Mucosa of descending colon (tissue), 3 donors: ENCODE data around the gene ZDHHC11B. TPM values are rescaled to one million over a fixed set of nuclear protein-coding genes. Genes with fewer than 3 reads are reported as not detected.

Experiments used
- total RNA-seq, 3 donors: library from RNA; stranded (reverse); fragmentation: NEBNext Ultra II Directional in 2 of 3; extraction: Animal tissue kit (Norgen Biotek cat#: 25700) in 2 of 3; gene quantifications; one replicate each; pipeline versions ENCODE4 v1.2.1 to v1.2.4, GENCODE V29; 2021 to 2023
- donor health status: DM: no; HTN: no; CAD: no; lungs with moderate emphysema.
- donor health status: DM: no; HTN: no; CAD: no.
- donor health status: DM: no; HTN: yes; CAD: no.

Gene ZDHHC11B
- total RNA-seq, 3 donors from 2014 or later = 0.41 to 6.4 (median 4.6) TPM

Other genes starting within 250 kb of the ZDHHC11B start
- 1 to 10 TPM; 7.3 to 9.7 (median 8.8) TPM for gene CEP72, start 172.4 kb downstream of the ZDHHC11B start, total RNA-seq
- 10 to 100 TPM in 1 of 3 donors, 1 to 10 TPM in 2; 2.2 to 18.1 (median 2.2) TPM for gene TPPP, start 91.4 kb downstream of the ZDHHC11B start, total RNA-seq
- 10 to 100 TPM in 1 of 3 donors, 1 to 10 TPM in 2; 4.6 to 11.1 (median 7.0) TPM for gene ZDHHC11, start 66.3 kb upstream of the ZDHHC11B start, total RNA-seq
- gene BRD9, start 108.1 kb upstream of the ZDHHC11B start, total RNA-seq = 10 to 100 TPM; 30.8 to 46.5 (median 36.7) TPM
- 1 to 10 TPM; 1.4 to 7.1 (median 2.1) TPM for gene TRIP13, start 108.2 kb upstream of the ZDHHC11B start, total RNA-seq
- gene NKD2, start 224.1 kb upstream of the ZDHHC11B start, total RNA-seq = 1 to 10 TPM in 2 of 3 donors, under 1 TPM in 1; 0.93 to 3.7 (median 2.1) TPM